CD4-positive, alpha-beta T cell treated with Interleukin-12 subunit alpha and Interleukin-12 subunit beta, for 1 hour (primary cell): ENCODE measurements around the gene GRIA1.

Source experiments
- DNase-seq: peaks from one replicate; pipeline ENCODE4 v3.0.0-alpha.2; 2020

The GRIA1 gene

GRCh38 chr5:153500178-153500577 lies 9.7 kb downstream of the GRIA1 start:
- no peak for DNase-seq

- no peak for DNase-seq
Measured at GRCh38 chr5:153504726-153505125, 14.3 kb downstream of the GRIA1 start.

- no peak for DNase-seq
Measured at GRCh38 chr5:153508700-153509099, 18.2 kb downstream of the GRIA1 start.

- no peak for DNase-seq
Measured at GRCh38 chr5:153511622-153512021, 21.2 kb downstream of the GRIA1 start.

GRCh38 chr5:153513156-153513555 lies 22.7 kb downstream of the GRIA1 start:
- no peak for DNase-seq

- DNase-seq: no peak
Measured at GRCh38 chr5:153515301-153515700, 24.8 kb downstream of the GRIA1 start.

GRCh38 chr5:153516504-153517240 lies 26.2 kb downstream of the GRIA1 start:
- DNase-seq: no peak

GRCh38 chr5:153517241-153517611 lies 26.8 kb downstream of the GRIA1 start:
- no peak for DNase-seq

- no peak for DNase-seq
Measured at GRCh38 chr5:153520137-153520536, 29.7 kb downstream of the GRIA1 start.

- DNase-seq: no peak
Measured at GRCh38 chr5:153520952-153521351, 30.5 kb downstream of the GRIA1 start.

- no peak for DNase-seq
Measured at GRCh38 chr5:153523211-153523610, 32.7 kb downstream of the GRIA1 start.

GRCh38 chr5:153523831-153524230 lies 33.4 kb downstream of the GRIA1 start:
- no peak for DNase-seq

- DNase-seq: no peak
Measured at GRCh38 chr5:153525536-153525935, 35.1 kb downstream of the GRIA1 start.

GRCh38 chr5:153530357-153531143 lies 40.1 kb downstream of the GRIA1 start:
- DNase-seq: no peak

- no peak for DNase-seq
Measured at GRCh38 chr5:153533546-153533945, 43.1 kb downstream of the GRIA1 start.

- no peak for DNase-seq
Measured at GRCh38 chr5:153534102-153534501, 43.6 kb downstream of the GRIA1 start.

GRCh38 chr5:153537207-153537606 lies 46.7 kb downstream of the GRIA1 start:
- DNase-seq: no peak

- no peak for DNase-seq
Measured at GRCh38 chr5:153539983-153540382, 49.5 kb downstream of the GRIA1 start.

- no peak for DNase-seq
Measured at GRCh38 chr5:153542536-153542935, 52.1 kb downstream of the GRIA1 start.

GRCh38 chr5:153543288-153543687 lies 52.8 kb downstream of the GRIA1 start:
- DNase-seq: no peak

GRCh38 chr5:153543959-153544470 lies 53.5 kb downstream of the GRIA1 start:
- no peak for DNase-seq

- no peak for DNase-seq
Measured at GRCh38 chr5:153544706-153545105, 54.2 kb downstream of the GRIA1 start.

GRCh38 chr5:153546566-153546965 lies 56.1 kb downstream of the GRIA1 start:
- DNase-seq: no peak

GRCh38 chr5:153551537-153552079 lies 61.1 kb downstream of the GRIA1 start:
- DNase-seq: no peak
